GM18868 (cell line): ENCODE results near the gene NUDT2.
"Not testable (repeated sequence)": the region's sequence is repeated elsewhere in the genome, so short reads cannot be mapped to it uniquely, and the experiment has no call there.

Experiments
- ATAC-seq: cut with Tn5 transposase; IDR thresholded peaks from one replicate; pipeline ENCODE4 v1.9.1; 2021; ENCODE audit warnings: mild to moderate bottlenecking, moderate library complexity; ENCODE audit not compliant: unreplicated experiment

NUDT2 gene

DNA sequence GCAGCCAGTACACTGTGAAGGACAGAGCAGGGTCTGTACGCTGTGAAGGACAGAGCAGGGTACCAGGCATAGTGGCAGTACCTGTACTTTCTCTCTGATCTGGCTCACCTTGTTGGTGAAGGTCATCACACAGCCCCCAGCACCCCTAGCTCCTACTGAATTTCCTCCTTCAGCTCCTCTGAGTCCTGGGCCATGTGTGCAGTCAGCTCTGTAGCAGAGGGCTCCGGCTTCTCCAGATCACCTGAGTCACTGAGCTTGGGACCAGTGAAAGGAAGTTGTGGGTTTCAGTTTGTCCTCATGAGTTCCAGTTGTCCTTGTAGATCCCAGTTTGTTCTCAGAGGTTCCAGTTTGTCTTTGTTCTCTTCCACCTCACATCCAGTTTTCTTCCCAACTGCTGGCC, 5.5 kb downstream of the NUDT2 start:
- no peak for ATAC-seq

DNA sequence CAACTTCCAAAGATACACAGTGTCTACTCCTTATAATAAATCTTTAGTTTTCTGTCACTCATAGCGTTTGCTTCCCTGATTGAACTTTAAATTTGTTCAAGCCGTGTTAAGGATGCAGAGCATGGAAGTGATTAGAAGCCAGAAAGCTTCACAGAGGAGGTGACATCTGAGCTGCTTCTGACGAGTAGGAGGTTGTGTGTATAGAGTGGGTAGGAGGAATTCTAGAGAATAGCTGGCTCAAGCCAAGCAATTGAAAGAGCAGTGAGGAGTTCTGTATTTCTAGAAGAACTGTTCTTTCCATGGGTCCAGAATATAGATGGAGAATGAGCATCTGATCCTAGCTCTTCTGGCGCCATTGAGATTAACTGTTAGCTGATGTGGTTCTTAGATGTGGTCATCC, 6.0 kb downstream of the NUDT2 start:
- no peak for ATAC-seq

DNA sequence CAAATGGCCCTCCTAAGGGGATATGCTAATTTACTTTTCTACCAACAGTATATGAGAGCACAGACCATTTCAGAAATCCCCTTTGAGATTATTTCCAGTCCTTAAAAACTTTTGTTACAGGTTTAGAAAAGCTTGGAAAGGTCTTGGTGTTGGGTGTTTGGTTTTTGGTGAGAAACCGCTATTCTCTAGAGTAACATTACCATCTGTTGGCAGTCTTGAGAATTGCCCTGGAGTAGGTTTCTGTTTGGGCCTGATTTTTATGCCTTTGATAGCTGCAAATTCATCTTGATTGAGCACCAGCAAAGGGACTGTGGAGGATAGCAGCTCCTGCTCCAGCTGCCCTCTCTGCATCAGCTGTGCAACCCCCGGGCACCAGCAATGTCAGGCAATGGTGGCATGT, 8.0 kb downstream of the NUDT2 start:
- no peak for ATAC-seq

- ATAC-seq: not testable (repeated sequence)
Measured at GRCh38 chr9:34338079-34338478, 8.7 kb downstream of the NUDT2 start.

- ATAC-seq: no peak
Measured at GRCh38 chr9:34338665-34339385, 9.5 kb downstream of the NUDT2 start.

DNA sequence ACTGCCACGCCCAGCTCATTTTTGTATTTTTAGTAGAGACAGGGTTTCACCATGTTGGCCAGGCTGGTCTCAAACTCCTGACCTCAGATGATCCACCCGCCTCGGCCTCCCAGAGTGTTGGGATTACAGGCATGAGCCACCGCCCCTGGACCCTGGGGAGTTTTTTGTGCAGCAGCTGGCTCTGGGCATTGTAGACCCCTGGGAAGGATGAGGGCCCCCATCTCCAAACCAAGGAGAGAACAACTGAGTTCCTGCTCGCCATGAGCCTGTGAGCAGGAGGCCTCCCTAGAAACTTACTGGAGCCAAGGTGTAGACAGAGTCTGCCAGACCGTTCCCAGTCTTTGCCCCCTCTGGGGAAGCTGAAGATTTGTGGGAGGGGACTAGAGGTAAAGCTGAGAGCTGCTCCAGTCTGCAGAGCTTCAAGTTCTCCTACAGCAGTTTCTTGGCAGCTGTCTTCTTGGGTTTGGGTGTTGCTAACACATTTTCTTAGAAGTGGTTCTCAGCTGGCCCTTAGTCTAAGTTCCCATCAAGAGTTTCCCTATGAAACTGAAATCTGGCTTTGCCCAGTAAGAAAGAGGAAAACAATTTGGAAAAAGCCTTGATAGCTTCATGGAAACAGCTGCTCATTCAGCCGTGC, 12.4 kb downstream of the NUDT2 start:
- ATAC-seq: no peak

- ATAC-seq: no peak
Measured at GRCh38 chr9:34343090-34343489, 13.7 kb downstream of the NUDT2 start.

GRCh38 chr9:34343605-34344004, 14.2 kb downstream of the NUDT2 start:
- ATAC-seq: no peak

DNA sequence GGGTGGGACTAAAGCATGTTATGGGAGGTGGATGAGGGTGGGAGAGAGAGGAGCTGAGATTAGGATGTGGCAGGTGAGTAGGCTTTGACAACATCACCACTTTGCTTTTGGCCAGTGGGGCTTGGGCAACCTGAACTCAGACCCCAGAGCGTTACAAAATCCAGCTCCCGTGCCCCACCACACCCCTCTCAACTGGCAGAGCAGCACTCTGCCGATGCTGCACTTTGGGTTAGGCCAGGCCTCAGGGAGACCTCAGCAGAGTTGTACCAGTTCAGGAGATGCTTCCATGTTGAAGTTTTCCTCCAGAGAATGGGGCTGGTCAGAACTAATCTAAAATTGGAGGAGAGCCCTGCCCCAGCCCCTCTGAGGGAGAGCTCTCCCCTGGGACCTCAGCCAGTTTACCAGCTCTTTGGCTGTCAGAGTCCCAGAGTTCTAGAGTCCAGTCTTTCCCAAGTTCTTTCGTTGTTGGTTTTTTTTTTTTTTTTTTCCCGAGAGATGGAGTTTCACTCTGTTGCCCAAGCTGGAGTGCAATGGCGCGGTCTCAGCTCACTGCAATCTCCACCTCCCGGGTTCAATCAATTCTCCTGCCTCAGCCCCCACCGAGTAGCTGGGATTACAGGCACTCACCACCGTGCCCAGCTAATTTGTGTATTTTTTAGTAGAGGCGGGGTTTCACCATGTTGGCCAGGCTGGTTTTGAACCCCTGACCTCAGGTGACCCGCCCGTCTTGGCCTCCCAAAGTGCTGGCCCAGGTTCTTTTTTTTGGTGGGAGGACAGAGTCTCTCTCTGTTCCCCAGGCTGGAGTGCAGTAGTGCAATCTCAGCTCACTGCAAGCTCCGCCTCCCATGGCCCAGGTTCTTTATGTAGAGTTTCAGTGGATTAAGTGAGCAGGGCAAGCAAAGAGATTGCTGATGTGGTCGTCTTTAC, 17.8 kb downstream of the NUDT2 start:
- no peak for ATAC-seq

GRCh38 chr9:34347800-34348158, 18.4 kb downstream of the NUDT2 start:
- no peak for ATAC-seq

DNA sequence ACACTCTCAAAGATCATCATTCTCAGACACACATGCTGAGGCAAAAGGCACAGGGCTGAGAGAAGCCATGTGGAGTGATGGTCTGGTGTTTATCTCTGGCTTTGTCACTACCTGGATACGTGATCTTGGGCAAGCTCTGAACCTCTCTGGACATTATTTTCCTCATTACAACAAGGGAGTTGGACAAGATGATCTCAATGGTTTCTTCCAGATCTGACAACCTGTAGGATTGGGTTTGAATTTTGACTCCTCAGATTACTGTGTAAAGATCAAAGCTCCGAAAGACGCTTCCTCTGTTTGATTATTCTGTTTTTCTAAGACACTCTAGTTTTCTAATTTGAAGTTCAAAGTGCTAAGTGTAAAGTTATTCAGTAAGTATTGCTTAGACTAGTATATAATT, 20.0 kb downstream of the NUDT2 start:
- no peak for ATAC-seq

- ATAC-seq: not testable (repeated sequence)
Measured at GRCh38 chr9:34352122-34352652, 22.8 kb downstream of the NUDT2 start.

DNA sequence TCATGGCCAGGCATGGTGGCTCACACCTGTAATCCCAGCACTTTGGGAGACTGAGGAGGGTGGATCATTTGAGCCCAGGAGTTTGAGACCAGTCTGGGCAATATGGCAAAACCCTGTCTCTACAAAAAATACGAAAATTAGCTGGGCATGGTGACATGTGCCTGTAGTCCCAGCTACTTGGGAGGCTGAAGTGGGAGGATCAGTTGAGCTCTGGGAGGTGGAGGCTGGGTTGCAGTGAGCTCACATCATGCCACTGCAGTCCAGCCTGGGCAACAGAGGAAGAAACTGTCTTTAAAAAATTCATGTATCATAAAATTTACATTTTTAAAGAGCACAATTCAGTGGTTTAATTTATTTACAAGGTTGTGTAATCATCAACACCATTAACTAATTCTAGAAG, 23.6 kb downstream of the NUDT2 start:
- ATAC-seq: not testable (repeated sequence)

DNA sequence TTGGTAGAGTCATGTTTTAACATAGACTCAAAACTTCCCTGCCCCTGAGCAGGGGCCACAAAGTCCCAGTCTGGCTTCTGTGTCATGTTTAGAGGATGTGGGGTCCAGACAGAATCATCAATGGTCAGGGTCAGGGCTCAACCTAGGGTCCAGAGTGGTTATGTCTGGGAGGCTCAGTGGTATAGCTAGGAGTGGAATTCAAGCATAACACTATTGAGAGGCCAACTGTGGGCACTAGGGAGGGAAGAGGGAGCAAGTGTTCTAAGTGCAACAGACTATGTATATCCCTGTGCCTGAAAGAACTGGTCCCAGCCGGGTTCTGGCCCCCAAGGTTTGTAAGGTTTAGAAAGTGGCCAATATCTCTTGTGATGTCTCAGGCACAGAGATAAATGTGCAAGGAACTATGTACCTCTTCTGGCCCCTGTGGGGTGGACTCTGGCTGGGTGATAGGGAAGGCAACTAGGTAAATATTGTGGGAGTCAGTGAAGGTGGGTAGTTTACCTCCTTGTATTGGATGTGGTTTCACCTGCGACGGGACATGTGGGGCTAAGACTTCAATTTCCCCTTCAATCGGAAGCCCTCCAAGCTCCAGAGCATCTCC, 33.3 kb downstream of the NUDT2 start:
- ATAC-seq: no peak

GRCh38 chr9:34363619-34364351, 34.4 kb downstream of the NUDT2 start:
- ATAC-seq: no peak

DNA sequence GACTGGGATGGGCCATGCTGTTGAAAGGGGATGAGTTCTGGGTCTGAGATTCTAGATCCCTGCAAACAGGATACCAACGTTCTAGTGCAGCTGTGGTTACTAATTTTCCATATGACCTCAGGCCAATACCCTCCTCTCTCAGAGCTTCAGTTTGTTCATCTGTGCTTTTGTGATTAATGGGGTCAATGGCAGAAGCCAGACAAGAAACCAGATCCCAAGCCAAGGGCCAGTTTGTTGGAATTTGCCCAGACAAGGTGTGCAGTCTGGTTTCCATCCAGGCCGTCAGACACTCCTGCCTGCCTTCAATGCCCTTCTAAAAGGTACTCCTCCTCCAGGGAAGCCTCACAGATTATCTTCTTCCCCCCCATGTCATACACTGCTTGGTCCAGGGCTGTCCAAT, 35.9 kb downstream of the NUDT2 start:
- ATAC-seq: no peak

- no peak for ATAC-seq
Measured at GRCh38 chr9:34366365-34366764, 37.0 kb downstream of the NUDT2 start.

DNA sequence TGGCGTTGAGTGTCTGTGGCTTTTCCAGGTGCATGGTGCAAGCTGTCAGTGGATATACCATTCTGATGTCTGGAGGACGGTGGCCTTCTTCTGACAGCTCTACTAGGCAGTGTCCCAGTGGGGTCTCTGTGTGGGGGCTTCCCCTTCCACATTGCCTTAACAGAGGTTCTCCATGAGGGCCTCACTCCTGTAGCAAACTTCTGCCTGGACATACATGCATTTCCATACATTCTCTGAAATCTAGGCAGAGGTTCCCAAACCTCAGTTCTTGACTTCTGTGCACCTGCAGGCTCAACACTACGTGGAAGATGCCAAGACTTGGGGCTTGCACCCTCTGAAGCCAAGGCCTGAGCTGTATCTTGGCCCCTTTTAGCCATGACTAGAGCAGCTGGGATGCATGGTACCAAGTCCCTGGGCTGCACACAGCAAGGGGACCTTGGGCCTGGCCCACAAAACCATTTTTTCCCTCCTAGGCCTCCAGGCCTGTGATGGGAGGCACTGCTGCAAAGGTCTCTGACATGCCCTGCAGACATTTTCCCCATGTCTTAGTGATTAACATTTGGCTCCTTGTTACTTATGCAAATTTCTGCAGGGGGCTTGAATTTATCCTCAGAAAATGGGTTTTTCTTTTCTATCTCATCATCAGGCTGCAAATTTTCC, 38.5 kb downstream of the NUDT2 start:
- not testable (repeated sequence) for ATAC-seq

GRCh38 chr9:34368796-34369195, 39.4 kb downstream of the NUDT2 start:
- ATAC-seq: not testable (repeated sequence)

DNA sequence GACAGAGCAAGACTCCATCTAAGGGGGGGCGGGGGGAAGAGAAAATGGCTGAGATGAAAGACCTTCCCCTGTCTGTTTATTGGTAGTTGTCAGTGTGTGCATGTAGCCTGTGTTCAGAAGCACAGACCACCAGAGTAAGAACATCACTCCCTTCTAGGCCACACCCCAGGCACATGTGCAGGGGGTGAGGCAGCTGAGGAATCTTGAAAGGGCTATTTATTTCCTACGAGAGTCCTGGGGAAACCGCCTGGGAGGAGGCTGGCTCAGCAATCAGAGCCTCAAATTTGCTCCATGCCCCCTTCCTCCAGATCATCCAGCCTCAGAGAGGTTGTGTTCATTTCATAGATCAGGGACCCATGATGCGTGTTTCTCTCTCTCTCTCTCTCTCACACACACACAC, 40.3 kb downstream of the NUDT2 start:
- no peak for ATAC-seq
